Activated T-helper 1 cell treated with Interleukin-2 at 50 U/mL for 16 hours (primary cell): ENCODE measurements around the gene MCAT.

Experiments
- DNase-seq: peaks from one replicate; pipeline ENCODE4 v3.0.0-alpha.2; 2020; ENCODE audit warnings: low read depth

Gene MCAT

GRCh38 chr22:43142880-43143562 is at the start of gene MCAT:
Gene MCAT (minus strand): TSS chr22:43143398. CDS start chr22:43143348, 50 bp downstream.
- peak; percentile 67 for DNase-seq

- no peak for DNase-seq
These were observed 48.6 kb upstream of the MCAT start for GRCh38 chr22:43191831-43192230.

- no peak for DNase-seq
These were observed 45.8 kb upstream of the MCAT start for GRCh38 chr22:43188829-43189545.

- peak; percentile 97 for DNase-seq
These were observed 44.2 kb upstream of the MCAT start for GRCh38 chr22:43187171-43188099.

GRCh38 chr22:43186272-43187170 is 43.3 kb upstream of the MCAT start, which contains the start of gene TTLL12:
Gene TTLL12 (minus strand): TSS chr22:43187134. CDS start chr22:43187069, 65 bp downstream.
- peak; percentile 58 for DNase-seq

GRCh38 chr22:43185860-43186261 is 42.7 kb upstream of the MCAT start:
- DNase-seq, result no peak

GRCh38 chr22:43183496-43184277 is 40.5 kb upstream of the MCAT start:
- no peak for DNase-seq

- DNase-seq, result no peak
These were observed 39.5 kb upstream of the MCAT start for GRCh38 chr22:43182726-43183125.

- DNase-seq, result no peak
These were observed 38.9 kb upstream of the MCAT start for GRCh38 chr22:43182118-43182517.

GRCh38 chr22:43181321-43182076 is 38.3 kb upstream of the MCAT start:
- no peak for DNase-seq

GRCh38 chr22:43180670-43181069 is 37.5 kb upstream of the MCAT start:
- DNase-seq, result no peak

GRCh38 chr22:43179911-43180195 is 36.7 kb upstream of the MCAT start:
- no peak for DNase-seq

GRCh38 chr22:43179146-43179910 is 36.1 kb upstream of the MCAT start:
- DNase-seq, result no peak

GRCh38 chr22:43177479-43177878 is 34.3 kb upstream of the MCAT start:
- no peak for DNase-seq

GRCh38 chr22:43176090-43176489 is 32.9 kb upstream of the MCAT start:
- DNase-seq, result no peak

- DNase-seq, result no peak
These were observed 31.8 kb upstream of the MCAT start for GRCh38 chr22:43174941-43175531.

GRCh38 chr22:43173976-43174720 is 30.9 kb upstream of the MCAT start:
- DNase-seq, result no peak

- no peak for DNase-seq
These were observed 30.4 kb upstream of the MCAT start for GRCh38 chr22:43173566-43173965.
